HG02981 (cell line): ENCODE measurements around the gene SYTL2.

Experiments
- ATAC-seq: cut with Tn5 transposase; IDR thresholded peaks from one replicate; pipeline ENCODE4 v1.9.1; 2021; ENCODE audit warnings: mild to moderate bottlenecking, moderate library complexity; ENCODE audit not compliant: unreplicated experiment

SYTL2 gene

GRCh38 chr11:85826116-85826855, 15.3 kb upstream of the SYTL2 start:
- no peak for ATAC-seq

DNA sequence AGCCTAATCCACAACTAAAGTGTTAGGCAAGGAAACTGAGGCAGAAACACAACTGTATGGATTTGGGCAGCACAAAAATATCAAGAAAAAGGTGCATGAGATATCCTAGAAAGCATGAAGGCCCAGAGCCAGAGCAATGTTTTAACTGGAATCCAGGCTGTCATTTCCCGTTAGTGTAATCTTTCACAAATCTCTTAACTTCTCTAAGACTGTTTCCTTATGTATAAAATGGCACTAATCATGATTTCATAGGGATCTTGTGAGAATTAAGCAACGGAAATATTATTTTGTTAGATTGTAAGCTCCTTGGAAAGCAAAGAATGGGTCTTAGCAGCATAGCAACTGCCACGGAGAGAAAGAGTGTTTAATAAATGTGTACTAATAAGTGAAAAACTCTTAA, 14.7 kb upstream of the SYTL2 start:
- no peak for ATAC-seq

DNA sequence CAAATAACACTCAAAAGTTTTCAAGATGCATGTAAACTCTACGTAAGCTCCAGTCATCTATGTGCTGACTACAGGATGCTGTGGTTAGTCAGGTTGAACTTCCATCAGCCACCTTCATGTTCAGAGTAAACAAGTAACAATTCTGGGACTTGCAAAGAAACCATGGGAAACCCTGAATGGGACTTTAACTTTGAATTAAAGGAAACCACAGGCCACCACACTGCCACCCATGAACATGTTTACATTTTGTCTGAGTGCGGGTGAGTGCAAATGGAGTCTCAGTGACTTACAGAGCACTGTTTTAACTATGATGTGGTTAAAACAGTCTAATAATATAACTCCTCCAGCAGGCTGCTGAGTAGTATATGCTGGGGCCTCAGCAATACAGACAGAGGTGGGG, 12.9 kb upstream of the SYTL2 start:
- no peak for ATAC-seq

- no peak for ATAC-seq
Observed at GRCh38 chr11:85822814-85823213, 11.9 kb upstream of the SYTL2 start.

- no peak for ATAC-seq
Observed at GRCh38 chr11:85821636-85822035, 10.7 kb upstream of the SYTL2 start.

- no peak for ATAC-seq
Observed at GRCh38 chr11:85819441-85819840, 8.5 kb upstream of the SYTL2 start.

- no peak for ATAC-seq
Observed at GRCh38 chr11:85815186-85815931, 4.4 kb upstream of the SYTL2 start.

- ATAC-seq: no peak
Observed at GRCh38 chr11:85813721-85814120, 2.8 kb upstream of the SYTL2 start.

- no peak for ATAC-seq
Observed at GRCh38 chr11:85811624-85812023, 683 bp upstream of the SYTL2 start.

DNA sequence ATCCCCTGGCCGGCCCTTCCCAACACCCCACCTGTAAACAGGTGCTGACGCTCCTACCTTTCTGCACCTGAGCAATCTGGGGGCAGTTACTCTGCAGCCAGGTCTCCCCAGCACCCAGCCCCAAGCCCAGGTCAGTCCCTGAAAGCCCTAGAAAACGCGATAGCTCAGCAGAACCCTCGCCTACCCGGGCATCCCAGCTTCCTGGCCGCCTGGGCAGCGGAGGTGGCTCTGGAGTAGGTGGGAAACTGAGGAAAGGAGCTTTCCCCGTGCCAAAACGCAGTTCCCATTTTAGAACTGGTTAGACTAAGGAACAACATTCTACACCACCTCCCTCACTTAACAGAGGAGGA, 445 bp downstream of the SYTL2 start:
- ATAC-seq: no peak

- ATAC-seq: no peak
Observed at GRCh38 chr11:85809863-85810262, 1.1 kb downstream of the SYTL2 start.

GRCh38 chr11:85809191-85809590, 1.8 kb downstream of the SYTL2 start:
- ATAC-seq: peak; percentile 52

DNA sequence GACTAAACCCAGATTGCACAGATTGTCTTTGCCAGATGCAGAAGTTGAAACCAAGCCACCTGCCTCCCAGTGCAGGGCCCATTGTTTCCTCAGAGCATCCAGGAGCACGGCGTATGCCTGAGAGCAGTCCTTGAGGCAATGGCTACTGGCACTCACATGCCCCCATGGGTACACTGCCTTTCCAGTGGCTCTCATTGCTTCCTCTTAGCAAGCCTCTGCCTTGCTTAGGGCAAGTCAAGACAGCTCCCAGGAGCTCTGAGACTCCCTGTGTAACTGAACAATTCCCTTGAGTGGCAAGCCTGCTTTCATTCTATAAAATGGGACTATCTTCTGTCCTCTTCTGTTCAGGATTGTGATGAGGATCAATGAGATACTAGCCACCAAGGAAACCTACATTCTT, 4.1 kb downstream of the SYTL2 start:
- ATAC-seq: no peak

DNA sequence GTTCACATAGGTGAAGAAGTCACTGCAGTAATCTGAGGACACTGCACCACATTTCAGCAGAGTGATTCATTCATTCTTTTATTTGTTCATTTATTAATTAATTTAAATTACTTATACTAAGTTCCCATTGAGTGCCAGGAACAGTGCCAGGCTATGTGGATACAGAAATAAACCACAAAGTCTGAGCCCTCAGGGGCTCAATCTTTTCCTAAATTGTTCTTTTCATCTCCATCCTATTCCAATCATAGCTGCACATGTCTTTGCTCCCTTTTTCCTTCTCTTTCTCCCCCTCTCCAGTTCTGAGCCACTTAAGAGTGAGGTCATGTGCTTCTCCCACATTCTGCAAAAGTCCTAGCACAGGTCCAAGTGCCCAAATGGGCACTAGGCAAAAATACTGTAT, 4.9 kb downstream of the SYTL2 start:
- ATAC-seq: no peak

- ATAC-seq: no peak
Observed at GRCh38 chr11:85805387-85805786, 5.6 kb downstream of the SYTL2 start.

DNA sequence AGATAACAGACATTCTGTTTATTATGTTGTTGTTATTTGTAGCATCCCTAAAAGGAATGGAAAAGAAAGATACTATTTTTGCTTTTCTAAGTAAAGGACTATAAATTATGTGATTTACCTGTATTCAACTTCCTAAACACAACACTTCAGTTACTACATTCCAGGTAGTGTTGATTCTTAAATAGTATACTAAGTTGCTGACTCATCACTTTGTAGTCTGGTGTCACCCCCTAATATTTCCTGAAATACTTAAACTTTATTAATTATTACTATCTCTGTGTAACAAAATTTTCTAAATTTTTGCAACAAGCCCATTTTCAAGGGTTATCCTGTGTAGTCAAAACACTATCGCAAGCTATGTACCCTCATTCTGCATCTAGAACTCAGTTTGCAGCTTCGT, 7.0 kb downstream of the SYTL2 start:
- ATAC-seq: no peak

DNA sequence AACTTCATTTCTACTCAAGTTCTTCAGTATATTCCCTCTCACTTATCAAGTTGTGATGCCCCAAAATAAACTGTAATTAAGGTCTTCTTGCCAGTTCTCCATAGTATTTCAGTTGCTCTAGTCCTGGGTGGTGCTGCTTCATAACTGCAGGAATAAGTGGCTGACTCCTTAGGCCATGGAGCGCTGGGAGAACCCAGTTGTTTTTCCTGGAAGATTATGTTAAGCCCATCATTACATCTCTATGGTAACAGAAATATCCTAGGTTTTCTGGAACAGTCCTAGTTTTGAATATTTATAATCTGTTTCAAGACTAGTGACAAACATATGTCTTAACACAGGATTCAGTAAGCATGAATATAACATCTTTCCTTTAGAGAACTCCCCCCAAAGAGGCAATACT, 7.6 kb downstream of the SYTL2 start:
- no peak for ATAC-seq

DNA sequence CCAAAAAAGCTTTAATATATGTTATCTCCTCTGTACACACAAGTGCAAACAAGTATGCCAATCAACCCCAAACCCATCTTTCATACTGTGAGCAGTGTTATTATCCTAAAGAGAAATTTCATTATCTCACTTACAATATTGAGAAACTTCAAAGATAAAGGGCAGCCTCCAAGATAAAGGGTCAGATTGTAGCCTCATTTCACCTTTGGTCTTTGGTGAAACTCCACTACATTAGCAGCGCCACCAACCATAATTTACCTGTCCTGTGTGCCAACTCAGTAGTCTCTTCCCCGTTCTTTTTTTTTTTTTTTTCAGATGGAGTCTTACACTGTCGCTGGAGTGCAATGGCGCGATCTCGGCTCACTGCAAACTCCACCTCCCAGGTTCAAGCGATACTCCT, 9.4 kb downstream of the SYTL2 start:
- no peak for ATAC-seq

DNA sequence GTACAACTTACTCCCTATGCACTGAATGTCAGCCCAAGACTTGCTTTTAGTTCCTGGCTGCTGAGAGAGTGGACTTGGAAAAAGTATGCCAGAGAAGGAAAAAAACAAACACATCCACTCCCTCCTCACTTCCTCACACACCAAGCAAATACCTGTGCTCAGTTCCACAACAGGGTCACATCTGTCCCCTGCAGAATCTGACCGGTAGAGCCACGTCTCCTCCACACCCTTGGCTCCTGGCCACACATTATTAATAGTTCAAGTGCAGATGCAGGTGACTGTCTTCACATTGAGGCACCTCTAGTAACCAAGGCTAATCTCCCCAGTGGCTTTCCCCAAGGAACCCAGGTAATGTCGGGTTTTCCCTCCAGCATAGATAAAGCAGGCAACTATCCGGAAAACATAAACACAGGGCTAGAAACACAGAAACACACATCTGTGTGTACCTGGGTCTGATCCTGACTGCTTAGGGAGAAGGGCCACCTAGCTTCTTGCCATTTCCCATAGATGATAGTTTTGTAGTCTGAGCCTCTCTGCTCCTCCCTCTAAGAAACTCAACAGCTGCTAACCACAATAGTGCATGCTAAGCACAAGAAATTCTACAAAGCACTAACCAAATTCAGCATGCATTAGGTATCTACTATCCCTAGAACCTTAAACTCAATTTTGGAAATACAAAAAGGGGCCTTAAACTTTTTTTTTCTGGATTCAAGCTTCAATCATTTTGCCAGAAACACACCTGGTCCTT, 10.2 kb downstream of the SYTL2 start:
- ATAC-seq: no peak

DNA sequence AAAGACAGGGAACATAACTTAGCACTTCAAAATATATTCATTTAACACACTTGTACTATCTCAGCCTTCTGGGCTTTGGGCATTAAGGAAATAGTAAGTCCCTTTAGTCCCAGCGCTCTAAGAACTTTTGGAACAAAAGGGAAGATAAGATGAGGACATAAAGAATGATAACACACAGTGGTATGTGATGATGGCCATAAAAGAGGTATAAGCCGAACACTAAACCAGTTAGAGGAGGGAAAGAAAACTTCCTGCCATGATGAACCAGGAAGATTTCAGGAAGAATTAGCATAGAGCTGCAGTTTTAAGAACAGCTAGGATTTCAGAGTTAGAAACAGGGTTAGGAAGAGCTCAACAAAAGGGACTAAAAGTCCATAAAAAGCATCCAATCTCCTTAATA, 11.8 kb downstream of the SYTL2 start:
- ATAC-seq: no peak

DNA sequence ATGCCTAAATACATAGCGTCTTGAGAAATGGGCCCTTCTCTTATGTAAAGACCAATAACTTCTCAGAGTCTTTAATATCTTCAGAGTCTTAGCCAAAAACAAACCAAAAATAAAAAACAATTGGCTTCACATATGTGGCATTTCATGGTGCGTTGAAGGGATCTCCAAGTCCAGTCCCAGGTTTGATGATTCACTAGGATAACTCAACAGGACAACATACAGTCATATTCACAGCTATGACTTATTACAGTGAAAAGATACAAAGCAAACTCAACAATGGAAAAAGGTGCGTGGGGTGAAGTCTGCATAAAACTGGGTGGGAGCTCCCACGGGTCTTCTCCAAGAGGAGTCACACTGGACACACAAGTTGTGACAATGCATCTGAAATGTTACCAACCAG, 12.6 kb downstream of the SYTL2 start:
- ATAC-seq: no peak
